Erythroblast (primary cell): ENCODE data around the gene FBXO38.

Experiments
- GATA1 ChIP-seq: IDR thresholded peaks from 2 replicates; pipeline ENCODE4 v1.6.1; 2011; ENCODE audit warnings: low read depth, mild to moderate bottlenecking, control low read depth, low read length, moderate library complexity
- POLR2A ChIP-seq: IDR thresholded peaks from 2 replicates; pipeline ENCODE4 v1.6.1; 2011; ENCODE audit warnings: mild to moderate bottlenecking, low read length

GRCh38 chr5:148459669-148460068 is 75.9 kb downstream of the FBXO38 start:
- TF ChIP-seq POLR2A = no peak
- no peak for TF ChIP-seq GATA1
